HG02798 (cell line): Measurements from ENCODE around the gene GRM1.

ENCODE experiments used
- ATAC-seq: cut with Tn5 transposase; IDR thresholded peaks from one replicate; pipeline ENCODE4 v1.9.1; 2021; ENCODE audit warnings: mild to moderate bottlenecking; ENCODE audit not compliant: unreplicated experiment, poor library complexity

GRM1 gene

DNA sequence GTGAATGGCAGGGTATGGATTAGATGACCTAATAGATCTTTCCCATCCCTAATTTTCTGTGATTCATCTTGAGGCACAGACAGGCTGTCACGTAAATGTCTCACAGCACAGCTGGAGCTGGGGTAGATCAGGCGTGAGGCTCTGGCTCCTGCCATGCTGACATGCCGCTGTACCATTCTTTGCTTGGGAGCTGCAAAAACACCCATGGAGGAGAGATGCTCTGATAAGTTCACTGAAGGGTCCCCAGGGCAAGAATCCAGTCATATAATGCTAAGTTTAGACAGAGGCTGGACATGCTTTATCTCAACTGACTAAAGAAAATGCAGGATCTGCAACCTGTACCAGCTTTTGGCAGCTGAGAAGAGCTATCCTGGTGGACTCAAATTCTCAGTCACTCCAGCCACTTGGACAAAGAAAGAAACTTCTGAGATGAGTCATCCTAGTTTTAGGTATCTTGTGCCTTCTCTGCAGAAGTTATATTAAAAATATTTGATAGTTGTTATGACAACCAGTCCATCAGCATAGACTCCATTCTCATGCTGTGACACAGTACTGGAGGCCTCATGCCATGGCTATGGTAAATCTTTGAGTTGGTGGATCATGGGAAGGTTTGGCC lies 329.7 kb downstream of the GRM1 start:
- no peak for ATAC-seq

GRCh38 chr6:146359131-146359530 lies 330.3 kb downstream of the GRM1 start:
- ATAC-seq: no peak

DNA sequence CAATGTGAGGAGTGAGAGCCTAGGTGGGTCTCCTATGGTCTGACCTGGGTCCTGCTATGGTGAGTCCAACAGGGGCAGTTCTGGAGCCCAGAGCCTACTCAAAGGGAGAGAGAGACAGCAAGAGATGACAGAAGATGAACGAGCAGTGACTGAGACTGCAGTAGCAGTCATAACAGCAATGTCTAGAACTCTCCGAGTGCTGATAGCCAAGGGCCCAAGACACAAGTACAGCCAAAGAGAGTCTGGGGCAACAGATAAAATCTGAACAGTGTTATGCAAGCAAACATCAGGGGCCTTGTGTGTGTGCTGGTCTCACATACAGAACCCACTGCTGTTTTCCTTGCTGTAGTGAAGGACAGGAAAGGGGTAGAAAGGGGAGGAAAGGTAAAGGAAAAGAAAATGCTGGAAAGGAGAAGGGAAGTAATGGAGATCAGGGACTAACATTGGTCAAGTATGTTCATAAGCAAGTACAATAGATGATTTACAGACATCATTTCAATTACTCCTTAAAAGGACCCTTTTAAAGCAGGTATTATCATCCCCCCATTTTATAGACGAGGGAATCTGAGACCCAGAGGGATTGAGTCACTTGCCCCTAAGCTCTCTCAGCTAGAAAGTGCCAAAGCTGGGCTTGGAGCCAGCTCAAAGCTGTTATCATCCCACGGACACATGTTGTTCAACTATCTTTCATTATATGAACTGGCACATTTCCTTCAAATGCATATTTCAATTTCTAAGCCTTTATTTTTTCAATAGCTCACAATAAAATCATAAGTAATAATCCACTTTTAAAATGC lies 332.5 kb downstream of the GRM1 start:
- ATAC-seq: no peak

DNA sequence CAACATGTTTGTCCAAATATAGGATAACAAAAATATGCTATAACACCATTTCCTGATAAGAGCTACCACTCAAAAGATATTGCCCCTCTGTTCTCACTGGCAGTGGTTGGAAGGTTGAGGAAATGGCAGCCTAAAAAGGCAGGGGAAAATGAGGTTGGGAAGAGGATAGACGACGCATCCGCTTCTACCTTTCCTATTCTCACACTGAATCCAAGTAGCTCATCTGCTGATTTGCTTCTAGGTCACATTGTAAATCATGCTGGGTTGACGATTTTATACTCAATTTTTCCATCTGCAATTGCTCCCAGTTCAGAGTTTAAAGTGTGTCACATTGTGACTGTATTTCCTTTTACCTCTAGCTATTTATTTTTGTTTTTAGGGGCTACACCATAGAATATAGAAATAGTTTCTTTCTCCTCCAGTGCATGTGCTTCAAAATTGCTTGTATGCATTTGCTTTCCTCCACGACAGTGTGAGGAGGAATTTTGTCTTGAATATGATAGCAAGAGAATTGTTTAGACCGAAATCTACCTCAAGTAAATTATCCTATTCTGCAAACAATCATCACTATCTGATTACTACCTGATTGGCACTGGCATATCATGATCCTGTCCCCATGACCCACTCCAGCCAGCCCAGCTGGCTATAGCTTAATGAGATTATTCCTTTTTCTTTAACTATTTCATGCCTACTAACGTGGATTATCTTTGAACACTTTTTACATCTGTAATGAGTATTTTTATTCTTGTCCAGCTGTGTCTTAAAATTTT lies 335.2 kb downstream of the GRM1 start:
- no peak for ATAC-seq

- no peak for ATAC-seq
Measured at GRCh38 chr6:146364816-146365594, 336.1 kb downstream of the GRM1 start.

DNA sequence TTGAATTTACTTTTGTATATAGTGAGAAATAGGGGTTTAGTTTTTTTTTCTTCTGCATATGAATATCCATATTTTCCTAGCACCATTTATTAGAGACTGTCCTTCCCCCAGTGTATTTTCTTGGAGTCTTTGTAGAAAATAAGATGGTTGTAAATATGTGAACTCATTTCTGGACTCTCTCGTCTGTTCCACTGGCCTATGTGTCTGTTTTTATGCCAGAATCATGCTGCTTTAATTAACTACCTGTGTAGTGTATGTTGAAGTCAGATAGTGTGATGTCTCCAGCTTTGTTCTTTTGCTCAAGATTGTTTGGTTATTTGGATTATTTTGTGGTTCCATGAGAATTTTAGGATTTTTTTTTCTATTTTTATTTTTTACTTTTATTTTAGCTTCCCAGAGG lies 338.2 kb downstream of the GRM1 start:
- no peak for ATAC-seq

DNA sequence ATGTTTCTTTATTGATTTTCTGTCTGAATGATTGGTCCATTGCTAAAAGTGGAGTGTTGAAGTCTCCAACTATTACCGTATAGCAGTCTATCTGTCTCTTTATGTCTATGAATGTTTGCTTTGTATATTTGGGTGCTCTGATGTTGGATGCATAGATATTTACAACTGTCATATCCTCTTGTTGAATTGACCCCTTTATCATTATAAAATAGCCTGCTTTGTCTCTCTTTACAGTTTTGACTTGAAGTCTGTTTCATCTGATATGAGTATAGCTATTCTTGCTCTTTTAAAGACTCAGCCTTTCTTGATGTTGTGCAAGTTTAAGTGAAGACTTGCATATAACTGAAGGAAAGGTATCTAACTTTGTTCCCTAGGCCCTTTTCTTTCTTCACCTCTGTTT lies 341.0 kb downstream of the GRM1 start:
- no peak for ATAC-seq

DNA sequence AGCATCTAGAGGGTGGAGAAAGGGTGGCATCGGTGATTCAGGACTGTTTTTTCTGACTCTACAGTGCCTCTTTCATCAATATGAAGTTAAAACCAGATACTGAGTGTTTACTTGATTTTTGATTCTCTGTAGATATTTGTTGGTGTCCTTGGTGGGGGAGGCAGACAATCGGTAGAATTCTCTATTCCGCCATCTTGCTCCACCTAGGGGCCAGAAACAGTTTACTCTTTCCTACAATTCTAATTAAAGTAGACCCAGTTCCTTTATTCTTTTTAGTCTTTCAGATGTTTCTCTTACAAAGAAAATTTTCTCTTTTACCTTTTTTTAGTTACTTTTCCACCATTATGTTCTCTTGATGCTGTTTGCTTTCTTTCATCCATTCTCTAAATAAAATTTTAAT lies 352.6 kb downstream of the GRM1 start:
- no peak for ATAC-seq

DNA sequence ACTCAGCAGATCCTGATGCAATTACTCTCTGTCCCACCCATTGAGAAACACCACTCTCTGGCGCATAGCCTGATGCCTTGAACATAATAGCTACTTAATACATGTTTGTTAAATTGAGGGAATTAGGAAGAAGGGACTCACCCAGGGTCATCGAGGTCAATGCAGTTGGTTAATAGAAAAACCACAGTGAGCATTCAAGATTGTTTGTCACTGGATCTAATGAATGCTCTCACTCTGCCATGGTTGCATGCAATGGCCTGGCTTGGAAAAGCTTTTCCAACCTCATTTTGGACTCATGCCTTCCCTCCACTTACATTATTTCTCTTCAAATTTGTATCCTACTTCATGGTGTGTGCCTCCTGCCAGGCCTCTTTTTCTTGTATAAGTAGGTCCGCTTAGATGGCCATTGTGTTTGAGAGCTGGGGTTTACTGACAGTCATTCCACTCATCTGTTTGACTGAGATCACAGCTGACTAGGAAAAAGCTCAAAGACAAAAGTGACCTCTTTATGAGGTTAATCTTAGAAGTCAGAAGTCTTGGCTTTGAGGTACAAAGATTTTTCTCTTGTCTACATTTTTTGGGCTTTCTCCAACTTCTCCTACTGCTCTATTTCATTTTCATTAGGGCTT lies 360.0 kb downstream of the GRM1 start:
- no peak for ATAC-seq

- ATAC-seq: no peak
Measured at GRCh38 chr6:146389740-146390139, 360.9 kb downstream of the GRM1 start.

- no peak for ATAC-seq
Measured at GRCh38 chr6:146397638-146398037, 368.8 kb downstream of the GRM1 start.

- no peak for ATAC-seq
Measured at GRCh38 chr6:146402476-146402875, 373.6 kb downstream of the GRM1 start.

- ATAC-seq: no peak
Measured at GRCh38 chr6:146408583-146408982, 379.7 kb downstream of the GRM1 start.

GRCh38 chr6:146410851-146411595 lies 382.2 kb downstream of the GRM1 start:
- ATAC-seq: no peak

GRCh38 chr6:146419576-146419975 lies 390.7 kb downstream of the GRM1 start:
- ATAC-seq: no peak

DNA sequence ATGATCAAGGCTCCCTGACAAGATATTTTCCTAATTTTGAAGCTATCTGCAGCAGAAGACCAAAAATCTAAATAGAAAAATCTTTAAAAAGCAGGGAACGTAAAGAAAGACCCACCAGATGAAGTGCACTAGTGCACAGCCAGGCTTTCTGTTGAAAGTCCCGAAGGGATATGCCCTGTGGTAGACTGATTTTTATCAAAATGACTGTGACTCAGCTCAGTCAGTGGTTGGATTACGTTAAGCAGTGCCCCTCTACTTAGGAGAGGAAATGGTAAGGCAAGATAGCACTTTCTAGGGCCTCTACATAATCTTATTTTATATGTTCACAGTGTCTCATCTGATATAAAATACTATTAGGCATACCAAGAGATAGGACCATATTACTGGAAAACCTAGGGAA lies 391.4 kb downstream of the GRM1 start:
- ATAC-seq: no peak

GRCh38 chr6:146422789-146423375 lies 394.0 kb downstream of the GRM1 start:
- no peak for ATAC-seq

DNA sequence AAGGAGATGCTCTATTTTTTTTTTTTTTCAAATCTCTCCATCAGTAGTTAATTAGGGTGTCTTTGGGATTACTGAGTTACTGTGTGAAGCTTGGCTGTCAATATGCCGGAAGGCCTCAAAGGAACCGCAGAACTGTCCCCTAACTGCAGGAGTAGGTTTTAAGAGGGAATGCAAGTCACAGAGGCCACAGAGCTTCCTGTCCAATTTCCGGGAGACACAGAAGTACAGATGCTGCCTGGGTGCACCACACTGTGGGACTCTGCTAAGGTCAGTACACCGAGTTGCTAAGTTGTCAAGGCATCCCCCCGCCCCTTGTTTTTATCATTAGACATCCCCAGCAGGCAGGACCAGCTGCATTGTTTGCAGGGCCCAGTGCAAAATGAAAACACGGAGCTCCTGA lies 394.6 kb downstream of the GRM1 start:
- no peak for ATAC-seq

GRCh38 chr6:146426516-146426915 lies 397.7 kb downstream of the GRM1 start:
- no peak for ATAC-seq
